Stomach smooth muscle (tissue), 2 donors: ENCODE measurements around the gene IL23R.

Experiments
- H3K27ac ChIP-seq: one replicate; pipeline ENCODE4 v1.7.0; 2013; ENCODE audit warnings: mild to moderate bottlenecking, low read length, inconsistent platforms
- H3K27me3 ChIP-seq, 2 donors: one replicate each; pipeline ENCODE4 v1.7.0; 2013; ENCODE audit warnings: low read length in 2 of 2; ENCODE audit not compliant: insufficient read depth in 2 of 2, control insufficient read depth in 1 of 2
- H3K36me3 ChIP-seq, 2 donors: one replicate each; pipeline ENCODE4 v1.7.0; 2013; ENCODE audit warnings: low read length in 2 of 2; ENCODE audit not compliant: control insufficient read depth in 2 of 2, insufficient read depth in 2 of 2
- H3K4me1 ChIP-seq: one replicate; pipeline ENCODE4 v1.7.0; 2013; ENCODE audit warnings: low read length; ENCODE audit not compliant: control insufficient read depth, insufficient read depth
- H3K4me3 ChIP-seq, 2 donors: one replicate each; pipeline ENCODE4 v1.7.0; 2013; ENCODE audit warnings: low read length in 2 of 2
- H3K9ac ChIP-seq, 2 donors: one replicate each; pipeline ENCODE4 v1.7.0; 2013; ENCODE audit warnings: low read length in 2 of 2, mild to moderate bottlenecking in 1 of 2
- H3K9me3 ChIP-seq, 2 donors: one replicate each; pipeline ENCODE4 v1.7.0; 2013; ENCODE audit warnings: low read length in 2 of 2; ENCODE audit not compliant: control insufficient read depth in 2 of 2
- donor health status: healthy.
- donor health status: Pancreatic carcinoma.

The IL23R gene

GRCh38 chr1:67299296-67299695 is 133.0 kb downstream of the IL23R start:
- no peaks in the 10 kb centered on the region for H3K4me1 ChIP-seq
- no peaks in the 10 kb centered on the region for H3K27me3 ChIP-seq
- no peak overlapping the region for H3K27ac ChIP-seq
- H3K36me3 ChIP-seq, result no peaks in the 10 kb centered on the region
- H3K4me3 ChIP-seq, result no peak overlapping the region
- no peaks in the 10 kb centered on the region for H3K9me3 ChIP-seq
- no peak overlapping the region for H3K9ac ChIP-seq

DNA sequence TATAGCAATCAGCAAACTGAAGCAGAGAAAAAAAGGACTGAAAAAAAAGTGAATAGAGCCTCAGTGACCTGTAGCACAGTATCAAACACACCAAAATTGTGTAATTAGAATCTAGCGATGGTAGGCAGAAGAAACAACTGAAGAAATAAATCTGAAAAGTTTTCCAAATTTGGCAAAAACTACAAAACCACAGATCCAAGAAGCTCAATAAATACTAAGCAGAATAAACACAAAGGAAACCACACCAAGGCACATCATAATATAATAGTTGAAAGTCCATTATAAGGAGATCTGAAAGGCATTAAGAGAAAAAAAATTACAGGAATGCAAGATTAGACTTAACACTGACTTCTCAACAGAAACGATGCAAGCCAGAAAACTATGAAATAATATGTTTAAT is 134.3 kb downstream of the IL23R start:
- H3K4me1 ChIP-seq, result no peaks in the 10 kb centered on the region

GRCh38 chr1:67304023-67304422 is 137.8 kb downstream of the IL23R start:
- Histone ChIP-seq H3K4me3 (no peak overlapping the region), H3K27ac (no peak overlapping the region), H3K4me1 (peaks cover 2% of the 10 kb centered on the region), H3K27me3 (peaks cover 4 to 15% of the 10 kb centered on the region in 2 donors), H3K9ac (no peak overlapping the region), H3K9me3 (no peaks in the 10 kb centered on the region), H3K36me3 (no peaks in the 10 kb centered on the region)

More for the DNA sequence above, 134.3 kb downstream of the IL23R start:
- Histone ChIP-seq H3K9ac (no peak overlapping the region), H3K36me3 (no peaks in the 10 kb centered on the region), H3K27me3 (no peaks in the 10 kb centered on the region), H3K4me3 (no peak overlapping the region), H3K9me3 (no peaks in the 10 kb centered on the region), H3K27ac (no peak overlapping the region)

DNA sequence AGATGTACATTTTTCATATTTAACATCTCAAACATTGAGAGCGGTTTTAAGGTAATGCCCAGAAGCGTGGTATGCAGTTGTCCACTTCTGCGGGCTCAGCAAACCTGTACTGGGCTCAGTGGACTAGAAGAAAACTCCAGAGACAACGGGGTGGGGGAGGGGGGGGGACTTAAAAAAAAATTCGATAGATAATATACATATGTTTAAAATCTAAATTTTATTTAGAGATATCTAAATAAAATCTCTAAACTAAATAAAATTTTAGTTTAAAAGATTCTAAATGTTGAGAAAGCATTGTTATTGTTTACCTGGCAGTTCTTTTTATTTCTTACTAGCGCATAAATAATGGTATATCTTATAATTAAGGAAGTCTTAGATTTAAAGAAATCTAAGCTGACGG is 140.3 kb downstream of the IL23R start:
- Histone ChIP-seq H3K27me3 (peaks cover 4 to 15% of the 10 kb centered on the region in 2 donors), H3K9ac (no peak overlapping the region), H3K4me1 (peaks cover 2% of the 10 kb centered on the region), H3K27ac (no peak overlapping the region), H3K36me3 (no peaks in the 10 kb centered on the region), H3K9me3 (no peaks in the 10 kb centered on the region), H3K4me3 (no peak overlapping the region)

- H3K27me3 ChIP-seq, result peaks cover 4 to 15% of the 10 kb centered on the region in 2 donors
- no peaks in the 10 kb centered on the region for H3K9me3 ChIP-seq
- peak within 1 kb of the TSS; percentile 50 to 57 for H3K4me3 ChIP-seq
- H3K27ac ChIP-seq, result no peak within 1 kb of the TSS
- H3K4me1 ChIP-seq, result peaks cover 2% of the 10 kb centered on the region
- H3K36me3 ChIP-seq, result no peaks in the 10 kb centered on the region
- H3K9ac ChIP-seq, result no peak within 1 kb of the TSS
Measured at GRCh38 chr1:67307251-67308060, 141.2 kb downstream of the IL23R start, which contains the start of gene IL12RB2. Gene IL12RB2, plus strand, starts transcription at chr1:67307873. Its CDS starts 12,496 bp downstream, at chr1:67320369.

- Histone ChIP-seq H3K27ac (no peak overlapping the region), H3K36me3 (no peaks in the 10 kb centered on the region), H3K27me3 (peaks cover 4 to 15% of the 10 kb centered on the region in 2 donors), H3K4me1 (peaks cover 2% of the 10 kb centered on the region), H3K9me3 (no peaks in the 10 kb centered on the region), H3K4me3 (peak overlapping the region in 1 of 2 donors; percentile 50), H3K9ac (no peak overlapping the region)
Measured at GRCh38 chr1:67308136-67308535, 141.9 kb downstream of the IL23R start.
